ENCODE data around the gene CAMTA1. TPM values are rescaled to one million over a fixed set of nuclear protein-coding genes. Genes with fewer than 3 reads are reported as not detected.

The CAMTA1 gene
- total and polyA plus RNA-seq, 4 donors = 18.0 to 93.5 (median 35.8) TPM

- TF ChIP-seq JUND (IDR thresholded peaks at IDR 0.05) = no peak
- TF ChIP-seq TAF1 (conservative IDR thresholded peaks at IDR 0.05) = no peak
- TF ChIP-seq EGR1 (IDR thresholded peaks at IDR 0.05; ENCODE audit: low read depth in 2 of 2) = no peak
- no peak for TF ChIP-seq FOXA1 (IDR thresholded peaks at IDR 0.05)
- no peak for TF ChIP-seq REST (IDR thresholded peaks at IDR 0.05)
- TF ChIP-seq FOXA2 (IDR thresholded peaks at IDR 0.05) = no peak
- TF ChIP-seq HNF4G (IDR thresholded peaks at IDR 0.05) = no peak
- TF ChIP-seq ZBTB33 (IDR thresholded peaks at IDR 0.05) = no peak
- no peak for TF ChIP-seq SP1 (IDR thresholded peaks at IDR 0.05)
- TF ChIP-seq MAX (IDR thresholded peaks at IDR 0.05) = no peak
- TF ChIP-seq YY1 (IDR thresholded peaks at IDR 0.05) = no peak
- TF ChIP-seq ATF3 (IDR thresholded peaks at IDR 0.05) = no peak
- TF ChIP-seq CTCF (IDR thresholded peaks at IDR 0.05; ENCODE audit: low read depth, low read length, missing input control) = no peak
- TF ChIP-seq HNF4A (conservative IDR thresholded peaks at IDR 0.05) = no peak
- no peak for TF ChIP-seq RXRA (IDR thresholded peaks at IDR 0.05)
- no peak for TF ChIP-seq GABPA (IDR thresholded peaks at IDR 0.05 in 1 of 2, conservative IDR thresholded peaks at IDR 0.05 in 1 of 2)
- TF ChIP-seq NR2F2 (IDR thresholded peaks at IDR 0.05) = no peak
- no peak for TF ChIP-seq RAD21 (IDR thresholded peaks at IDR 0.05)
- H3K27ac ChIP-seq (ENCODE audit: low read depth in 1 of 2, low read length in 2 of 2) = no peak overlapping the region
- 88% methylated on average over 15 of the region's 15 CpGs for WGBS
- no peaks in the 10 kb centered on the region for H3K36me3 ChIP-seq (ENCODE audit: control insufficient read depth in 4 of 4, insufficient read depth in 3 of 4, low read depth in 1 of 4, low read length in 3 of 4)
- no peak for DNase-seq (ENCODE audit: low spot score)
- H3K4me3 ChIP-seq (ENCODE audit: low read depth in 1 of 3, low read length in 3 of 3) = no peak overlapping the region
- H3K4me1 ChIP-seq (ENCODE audit: control insufficient read depth in 4 of 4, insufficient read depth in 4 of 4, low read length in 3 of 4) = no peaks in the 10 kb centered on the region
- H3K27me3 ChIP-seq (ENCODE audit: control insufficient read depth in 4 of 4, insufficient read depth in 4 of 4, low read length in 3 of 4) = no peaks in the 10 kb centered on the region
- peaks cover 0 to 3% (median 1%) of the 10 kb centered on the region in 4 donors for H3K9me3 ChIP-seq (ENCODE audit: control insufficient read depth in 4 of 4, low read length in 3 of 4)
- H3K9ac ChIP-seq (ENCODE audit: low read depth in 1 of 2, low read length in 2 of 2) = no peak overlapping the region
These were observed 647.0 kb downstream of the CAMTA1 start for GRCh38 chr1:7432102-7432899.

All from liver (tissue), 9 donors.